GM20000 (cell line): ENCODE results near the gene PCED1B.
"Not testable (repeated sequence)": the region's sequence is repeated elsewhere in the genome, so short reads cannot be mapped to it uniquely, and the experiment has no call there.

Experiments
- DNase-seq: peaks from one replicate; pipeline ENCODE4 v3.0.0; 2012; ENCODE audit warnings: low spot score
- TF ChIP-seq, protein P1 (sequence below): IDR thresholded peaks from 2 replicates; pipeline ENCODE4 v1.5.1; 2012; ENCODE audit warnings: mild to moderate bottlenecking, control low read depth; ENCODE audit errors: extremely low read depth, missing control alignments

PCED1B gene

DNA sequence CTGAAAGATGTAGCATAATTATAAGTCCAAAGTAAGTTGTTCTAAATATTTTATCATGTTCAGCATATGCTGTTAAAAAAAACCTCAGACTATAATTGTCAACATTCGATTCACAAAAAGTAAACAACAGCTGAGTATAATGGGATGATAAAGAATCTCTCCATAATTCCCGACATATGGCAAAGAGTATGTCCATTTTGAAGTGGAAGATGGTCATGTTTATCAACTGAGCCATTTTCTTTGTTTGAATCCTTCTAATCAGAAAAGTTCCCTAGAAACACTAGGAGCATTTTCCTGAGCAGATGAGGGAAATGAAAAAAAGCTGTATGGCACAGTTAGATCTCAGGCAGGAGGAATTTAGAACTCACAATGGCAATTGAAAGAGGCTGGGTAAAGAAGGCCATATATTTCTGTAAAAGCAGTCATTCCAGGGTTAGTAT lies 192.4 kb downstream of the PCED1B start:
- TF ChIP-seq, protein P1, sequence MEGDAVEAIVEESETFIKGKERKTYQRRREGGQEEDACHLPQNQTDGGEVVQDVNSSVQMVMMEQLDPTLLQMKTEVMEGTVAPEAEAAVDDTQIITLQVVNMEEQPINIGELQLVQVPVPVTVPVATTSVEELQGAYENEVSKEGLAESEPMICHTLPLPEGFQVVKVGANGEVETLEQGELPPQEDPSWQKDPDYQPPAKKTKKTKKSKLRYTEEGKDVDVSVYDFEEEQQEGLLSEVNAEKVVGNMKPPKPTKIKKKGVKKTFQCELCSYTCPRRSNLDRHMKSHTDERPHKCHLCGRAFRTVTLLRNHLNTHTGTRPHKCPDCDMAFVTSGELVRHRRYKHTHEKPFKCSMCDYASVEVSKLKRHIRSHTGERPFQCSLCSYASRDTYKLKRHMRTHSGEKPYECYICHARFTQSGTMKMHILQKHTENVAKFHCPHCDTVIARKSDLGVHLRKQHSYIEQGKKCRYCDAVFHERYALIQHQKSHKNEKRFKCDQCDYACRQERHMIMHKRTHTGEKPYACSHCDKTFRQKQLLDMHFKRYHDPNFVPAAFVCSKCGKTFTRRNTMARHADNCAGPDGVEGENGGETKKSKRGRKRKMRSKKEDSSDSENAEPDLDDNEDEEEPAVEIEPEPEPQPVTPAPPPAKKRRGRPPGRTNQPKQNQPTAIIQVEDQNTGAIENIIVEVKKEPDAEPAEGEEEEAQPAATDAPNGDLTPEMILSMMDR = no peak
- no peak for DNase-seq

DNA sequence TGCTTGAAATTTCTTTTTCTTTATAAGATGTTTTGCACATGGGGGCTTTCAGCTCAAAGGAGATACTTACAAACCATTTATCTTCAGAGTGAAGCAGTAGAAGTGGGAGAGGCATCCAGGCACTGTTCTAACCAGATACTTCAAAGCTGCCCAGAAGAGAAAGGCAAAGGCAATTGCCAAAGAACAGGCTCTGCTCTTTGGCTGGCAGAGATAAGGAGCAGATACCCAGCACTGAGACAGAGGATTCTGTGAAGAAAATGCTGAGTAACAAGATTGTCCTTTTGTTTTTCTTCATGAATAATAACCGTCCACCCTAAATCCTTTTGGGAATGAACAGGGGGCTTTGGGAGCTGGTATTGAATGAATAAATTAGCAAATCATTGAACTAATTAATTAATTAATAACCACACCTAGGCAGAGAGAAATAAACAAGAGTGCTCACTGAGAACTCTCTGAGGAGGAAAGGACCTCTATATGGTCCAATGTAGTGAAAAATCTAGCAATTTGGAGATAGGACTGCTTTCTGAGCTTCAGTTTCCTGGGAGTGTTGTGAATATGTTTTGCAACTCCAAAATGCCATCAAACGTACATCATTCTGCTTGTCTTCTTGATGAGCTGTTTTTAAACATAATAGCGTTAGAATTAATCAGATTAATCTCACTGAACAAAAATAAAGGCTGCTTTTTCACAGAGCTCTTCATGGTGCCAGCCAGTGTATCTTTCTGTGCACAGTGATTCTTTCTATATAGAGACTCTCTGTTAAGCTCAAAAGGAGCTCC lies 193.2 kb downstream of the PCED1B start:
- no peak for DNase-seq
- TF ChIP-seq, protein P1 = no peak

DNA sequence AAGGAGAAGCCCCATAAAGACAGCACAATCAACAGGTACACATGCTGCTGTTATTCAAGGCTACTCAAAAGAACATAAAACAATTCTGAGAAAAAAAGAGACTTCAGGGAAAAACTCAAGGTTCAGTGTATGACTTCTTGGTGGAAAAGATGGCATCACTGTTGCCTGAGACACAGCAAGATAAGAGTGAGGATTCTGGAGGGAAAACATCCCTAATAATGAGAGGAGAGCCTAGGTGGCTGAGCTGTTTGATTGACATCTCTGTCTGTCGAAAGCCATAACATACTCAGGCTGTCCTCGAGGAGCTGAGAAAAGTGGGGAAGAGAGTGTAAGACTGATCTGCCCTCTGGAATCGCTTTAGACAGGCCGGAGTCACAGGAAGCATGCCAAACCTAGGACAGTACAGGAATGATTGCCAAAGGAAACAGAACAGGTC lies 193.8 kb downstream of the PCED1B start:
- TF ChIP-seq, protein P1 = no peak
- DNase-seq = no peak

DNA sequence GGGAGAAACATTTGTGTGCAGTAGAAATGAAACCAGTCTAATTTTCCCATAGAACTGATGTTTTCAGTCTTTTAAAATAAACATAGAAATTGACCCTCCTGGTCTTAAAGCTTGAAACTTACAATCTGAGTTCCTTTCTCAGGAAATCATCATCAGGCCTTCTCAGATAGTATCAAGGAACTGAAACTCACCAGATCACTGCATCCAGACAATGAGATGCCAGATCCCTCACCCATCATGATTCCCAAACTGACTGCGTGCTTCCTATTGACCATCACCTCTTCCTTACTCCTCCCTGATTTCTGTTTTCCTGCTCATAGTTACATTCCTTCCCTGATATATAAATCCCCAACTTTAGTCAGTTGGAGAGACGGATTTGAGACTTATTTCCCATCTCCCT lies 195.3 kb downstream of the PCED1B start:
- no peak for DNase-seq
- TF ChIP-seq, protein P1 = no peak

DNA sequence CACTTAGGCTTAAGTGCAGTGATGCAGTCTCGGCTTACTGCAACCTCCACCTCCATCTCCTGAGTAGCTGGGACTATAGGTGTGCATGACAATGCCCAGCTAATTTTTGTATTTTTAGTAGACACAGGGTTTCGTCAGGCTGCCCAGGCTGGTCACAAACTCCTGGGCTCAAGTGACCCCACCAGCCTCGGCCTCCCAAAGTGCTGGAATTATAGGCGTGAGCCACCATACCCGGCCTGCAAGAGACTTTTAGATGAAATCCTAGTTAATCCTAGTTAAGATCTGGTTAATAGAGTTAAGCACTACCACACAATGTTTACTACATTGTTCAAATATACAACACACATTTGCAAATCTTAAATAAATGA lies 196.8 kb downstream of the PCED1B start:
- DNase-seq = no peak
- TF ChIP-seq, protein P1 = no peak

DNA sequence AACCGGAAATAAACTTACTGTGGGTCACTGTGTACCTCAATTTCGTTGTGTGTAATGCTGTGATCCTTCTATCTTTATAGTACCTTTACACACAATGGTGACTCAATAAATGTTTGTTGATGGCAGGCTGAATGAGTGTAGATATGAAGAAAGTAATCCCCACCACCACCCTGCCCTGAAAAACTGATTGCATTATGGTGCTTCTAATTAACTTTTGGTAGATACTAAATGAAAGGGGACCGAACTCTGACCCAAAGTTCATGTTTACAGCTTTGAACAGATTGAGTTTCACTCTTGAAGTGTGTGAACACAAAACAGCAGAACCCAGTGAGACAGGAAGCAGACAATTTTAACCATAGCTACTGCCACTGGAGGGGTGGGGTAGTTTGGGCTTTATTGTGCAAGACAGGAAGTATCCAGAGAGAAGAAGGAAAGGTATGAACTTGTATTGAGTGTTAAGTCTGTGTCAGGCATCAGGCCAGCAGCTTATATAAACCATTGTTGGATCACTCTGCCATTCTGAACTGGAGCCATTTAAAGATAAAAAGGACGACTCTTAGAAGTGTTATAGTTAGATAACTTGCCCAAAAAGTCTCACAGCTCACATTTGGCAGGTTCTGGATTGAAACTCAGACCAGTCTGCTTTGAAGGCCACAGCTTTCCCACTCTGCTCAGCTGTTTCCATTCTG lies 197.3 kb downstream of the PCED1B start:
- TF ChIP-seq, protein P1 = no peak
- DNase-seq = peak; percentile 39

DNA sequence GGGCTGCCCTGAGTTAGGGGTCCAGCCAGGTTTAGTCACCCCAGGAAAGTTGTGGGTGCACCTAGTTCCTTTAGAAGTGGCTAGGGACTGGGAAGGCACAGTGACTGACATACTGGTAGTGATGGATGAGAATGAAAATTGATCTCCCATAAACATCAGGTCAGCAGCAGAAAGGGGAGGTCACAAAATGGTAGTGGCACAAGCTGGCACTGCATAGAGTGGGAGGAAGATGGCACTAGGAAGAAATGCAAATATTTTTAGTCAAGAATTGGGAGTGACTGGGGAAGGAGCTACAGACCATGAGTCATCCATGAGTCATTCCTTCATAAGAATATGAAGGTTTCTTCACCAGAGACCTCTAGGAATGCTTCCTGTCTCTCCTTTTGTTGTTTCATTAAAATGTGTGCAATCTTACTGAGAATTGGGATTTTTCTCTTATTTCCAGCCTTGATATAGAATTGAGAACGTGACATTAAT lies 198.6 kb downstream of the PCED1B start:
- no peak for DNase-seq
- TF ChIP-seq, protein P1 = no peak

DNA sequence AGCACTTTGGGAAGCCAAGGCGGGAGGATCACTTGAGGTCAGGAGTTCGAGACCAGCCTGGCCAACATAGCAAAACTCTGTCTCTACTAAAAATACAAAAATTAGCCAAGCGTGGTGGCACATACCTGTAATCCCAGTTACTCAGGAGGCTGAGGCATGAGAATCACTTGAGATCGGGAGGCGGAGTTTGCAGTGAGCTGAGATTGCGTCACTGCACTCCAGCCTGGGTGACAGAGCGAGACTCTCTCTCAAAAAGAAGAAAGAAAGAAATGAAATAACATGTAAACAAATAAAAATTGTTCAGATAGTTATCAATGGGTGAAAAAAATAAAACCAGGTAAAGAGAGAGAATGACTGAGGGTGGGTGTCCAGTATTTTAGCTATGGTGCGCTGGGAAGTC lies 200.3 kb downstream of the PCED1B start:
- not testable (repeated sequence) for DNase-seq
